ENCODE data around the gene UNC119B. TPM values are rescaled to one million over a fixed set of nuclear protein-coding genes. Genes with fewer than 3 reads are reported as not detected.

The UNC119B gene
- total RNA-seq, 1 donor from 2014 or later: 16.2 TPM

GRCh38 chr12:120718055-120718454 lies 7.8 kb downstream of the UNC119B start:
- Mint-ChIP-seq H3K4me3 (ENCODE audit: unreplicated experiment) (no peak overlapping the region), H3K4me1 (ENCODE audit: low read depth, unreplicated experiment) (no peaks in the 10 kb centered on the region), H3K27ac (ENCODE audit: unreplicated experiment) (no peak overlapping the region), H3K9me3 (ENCODE audit: unreplicated experiment) (no peaks in the 10 kb centered on the region), H3K27me3 (ENCODE audit: unreplicated experiment) (no peaks in the 10 kb centered on the region), H3K36me3 (ENCODE audit: unreplicated experiment) (no peaks in the 10 kb centered on the region)
- DNase-seq: no peak
- TF ChIP-seq CTCF (IDR thresholded peaks at IDR 0.05; ENCODE audit: partially characterized antibody, unreplicated experiment): no peak

- no peak for DNase-seq
- Mint-ChIP-seq H3K36me3 (ENCODE audit: unreplicated experiment) (no peaks in the 10 kb centered on the region), H3K4me3 (ENCODE audit: unreplicated experiment) (no peak overlapping the region), H3K4me1 (ENCODE audit: low read depth, unreplicated experiment) (no peaks in the 10 kb centered on the region), H3K9me3 (ENCODE audit: unreplicated experiment) (no peaks in the 10 kb centered on the region), H3K27ac (ENCODE audit: unreplicated experiment) (peak overlapping the region; percentile 29), H3K27me3 (ENCODE audit: unreplicated experiment) (no peaks in the 10 kb centered on the region)
- TF ChIP-seq CTCF (IDR thresholded peaks at IDR 0.05; ENCODE audit: partially characterized antibody, unreplicated experiment): no peak
Observed at GRCh38 chr12:120719072-120719471, 8.8 kb downstream of the UNC119B start.

- no peaks in the 10 kb centered on the region for H3K27me3 Mint-ChIP-seq (ENCODE audit: unreplicated experiment)
- no peak for DNase-seq
- no peak overlapping the region for H3K4me3 Mint-ChIP-seq (ENCODE audit: unreplicated experiment)
- H3K27ac Mint-ChIP-seq (ENCODE audit: unreplicated experiment): peak overlapping the region; percentile 29
- H3K9me3 Mint-ChIP-seq (ENCODE audit: unreplicated experiment): peaks cover 2% of the 10 kb centered on the region
- H3K4me1 Mint-ChIP-seq (ENCODE audit: low read depth, unreplicated experiment): peaks cover 1% of the 10 kb centered on the region
- TF ChIP-seq CTCF (IDR thresholded peaks at IDR 0.05; ENCODE audit: partially characterized antibody, unreplicated experiment): no peak
- H3K36me3 Mint-ChIP-seq (ENCODE audit: unreplicated experiment): no peaks in the 10 kb centered on the region
Observed at GRCh38 chr12:120719496-120720233, 9.4 kb downstream of the UNC119B start.

- no peaks in the 10 kb centered on the region for H3K27me3 Mint-ChIP-seq (ENCODE audit: unreplicated experiment)
- peaks cover 3% of the 10 kb centered on the region for H3K9me3 Mint-ChIP-seq (ENCODE audit: unreplicated experiment)
- H3K27ac Mint-ChIP-seq (ENCODE audit: unreplicated experiment): no peak overlapping the region
- peaks cover 8% of the 10 kb centered on the region for H3K4me1 Mint-ChIP-seq (ENCODE audit: low read depth, unreplicated experiment)
- no peak for DNase-seq
- no peaks in the 10 kb centered on the region for H3K36me3 Mint-ChIP-seq (ENCODE audit: unreplicated experiment)
- H3K4me3 Mint-ChIP-seq (ENCODE audit: unreplicated experiment): no peak overlapping the region
- no peak for TF ChIP-seq CTCF (IDR thresholded peaks at IDR 0.05; ENCODE audit: partially characterized antibody, unreplicated experiment)
Observed at GRCh38 chr12:120720234-120720986, 10.2 kb downstream of the UNC119B start.
